IMR-90 (cell line): ENCODE results near the gene NXN. TPM values are rescaled to one million over a fixed set of nuclear protein-coding genes. Genes with fewer than 3 reads are reported as not detected.

Source experiments
- ATAC-seq: fragments of 200-7000 bp; cut with Tn5 transposase; 2 replicates; pipeline ENCODE4 v1.9.1; 2020; ENCODE audit warnings: low read depth, mild to moderate bottlenecking, moderate library complexity
- BruUV-seq: library from RNA; stranded (reverse); fragments of 400-500 nt; replicated peaks from 2 replicates; lab custom pipeline; 2021; lab: Mats Ljungman, UMichigan
- CTCF ChIA-PET: fragments of 300-600 bp; formaldehyde crosslinking; extraction: SDS; loops from one replicate; lab custom pipeline; 2021; ENCODE audit warnings: antibody characterized with exemption; lab: Yijun Ruan, JAX
- POLR2A ChIA-PET: fragments of 300-600 bp; sonication (Branson Sonifier 250); formaldehyde crosslinking; loops from one replicate; lab custom pipeline; 2022; ENCODE audit warnings: antibody characterized with exemption; ENCODE audit not compliant: unreplicated experiment; lab: Charles Lee
- DNase-seq: peaks from one replicate; pipeline ENCODE4 v3.0.0; 2013
- H2AFZ ChIP-seq: replicated peaks from 2 replicates; pipeline ENCODE3; 2013; ENCODE audit warnings: low read length, mild to moderate bottlenecking; ENCODE audit not compliant: poor library complexity
- H2AK5ac ChIP-seq: 2 replicates; pipeline ENCODE4 v1.6.1; 2013; ENCODE audit warnings: low read depth, low read length, inconsistent platforms
- H2AK9ac ChIP-seq: replicated peaks from 2 replicates; pipeline ENCODE3; 2013; ENCODE audit warnings: mild to moderate bottlenecking, low read depth, low read length, moderate library complexity; ENCODE audit not compliant: poor library complexity
- H2BK120ac ChIP-seq: 2 replicates; pipeline ENCODE4 v1.6.1; 2013; ENCODE audit warnings: low read depth, low read length, inconsistent platforms
- H2BK15ac ChIP-seq: 3 replicates; pipeline ENCODE4 v1.6.1; 2013; ENCODE audit warnings: low read depth, low read length, inconsistent platforms
- H2BK20ac ChIP-seq: 2 replicates; pipeline ENCODE4 v1.6.1; 2013; ENCODE audit warnings: low read depth, mild to moderate bottlenecking, inconsistent platforms, low read length, moderate library complexity
- H2BK5ac ChIP-seq: 2 replicates; pipeline ENCODE4 v1.6.1; 2013; ENCODE audit warnings: mild to moderate bottlenecking, low read depth, low read length, inconsistent platforms; ENCODE audit not compliant: poor library complexity, severe bottlenecking
- H3K14ac ChIP-seq: replicated peaks from 2 replicates; pipeline ENCODE4 v1.6.1; 2013; ENCODE audit warnings: low read depth, low read length, inconsistent platforms
- H3K18ac ChIP-seq: 2 replicates; pipeline ENCODE4 v1.6.1; 2013; ENCODE audit warnings: low read depth, low read length, control low read depth
- H3K23ac ChIP-seq: 2 replicates; pipeline ENCODE4 v1.6.1; 2013; ENCODE audit warnings: low read depth, low read length, inconsistent platforms
- H3K27ac ChIP-seq: 2 replicates; pipeline ENCODE4 v1.5.1; 2013; ENCODE audit warnings: mild to moderate bottlenecking, control low read depth, low read length; ENCODE audit not compliant: insufficient read depth
- H3K27me3 ChIP-seq: 2 replicates; pipeline ENCODE4 v1.6.1; 2013; ENCODE audit warnings: low read length; ENCODE audit not compliant: control insufficient read depth, insufficient read depth
- H3K36me3 ChIP-seq: 2 replicates; pipeline ENCODE4 v1.6.1; 2013; ENCODE audit warnings: low read length, mixed read lengths; ENCODE audit not compliant: control insufficient read depth, insufficient read depth
- H3K4ac ChIP-seq: 2 replicates; pipeline ENCODE4 v1.6.1; 2013; ENCODE audit warnings: low read depth, low read length, inconsistent platforms
- H3K4me1 ChIP-seq: 2 replicates; pipeline ENCODE4 v1.6.1; 2013; ENCODE audit warnings: low read length, mixed read lengths; ENCODE audit not compliant: control insufficient read depth, insufficient read depth
- H3K4me2 ChIP-seq: 2 replicates; pipeline ENCODE4 v1.6.1; 2013; ENCODE audit warnings: low read depth, mild to moderate bottlenecking, control low read depth, low read length, moderate library complexity
- H3K4me3 ChIP-seq: 2 replicates; pipeline ENCODE4 v1.5.1; 2013; ENCODE audit warnings: low read depth, mild to moderate bottlenecking, control low read depth, low read length, moderate library complexity; ENCODE audit not compliant: insufficient read depth
- H3K56ac ChIP-seq: 2 replicates; pipeline ENCODE4 v1.6.1; 2013; ENCODE audit warnings: low read length, inconsistent platforms; ENCODE audit not compliant: insufficient read depth; ENCODE audit errors: extremely low read depth
- H3K79me1 ChIP-seq, 2 experiments: 2 replicates each; pipeline ENCODE4 v1.6.1; 2013; ENCODE audit warnings: low read length in 2 of 2, inconsistent platforms in 1 of 2, low read depth in 1 of 2
- H3K9ac ChIP-seq: 2 replicates; pipeline ENCODE4 v1.6.1; 2013; ENCODE audit warnings: low read depth, low read length, control low read depth
- H3K9me1 ChIP-seq: 2 replicates; pipeline ENCODE4 v1.6.1; 2013; ENCODE audit warnings: low read length, inconsistent platforms; ENCODE audit not compliant: insufficient read depth
- H3K9me3 ChIP-seq: 2 replicates; pipeline ENCODE4 v1.6.1; 2013; ENCODE audit warnings: low read length; ENCODE audit not compliant: control insufficient read depth, insufficient read depth
- H4K20me1 ChIP-seq: 2 replicates; pipeline ENCODE4 v1.6.1; 2013; ENCODE audit warnings: low read length, inconsistent platforms; ENCODE audit not compliant: insufficient read depth
- H4K5ac ChIP-seq: 2 replicates; pipeline ENCODE4 v1.6.1; 2013; ENCODE audit warnings: mild to moderate bottlenecking, low read depth, low read length, control low read depth
- H4K8ac ChIP-seq, 2 experiments: 2 replicates each; pipeline ENCODE4 v1.6.1; 2013; ENCODE audit warnings: low read depth in 2 of 2, low read length in 2 of 2, control low read depth in 1 of 2, inconsistent platforms in 1 of 2
- H4K91ac ChIP-seq: 2 replicates; pipeline ENCODE4 v1.6.1; 2013; ENCODE audit warnings: low read depth, low read length, inconsistent platforms; ENCODE audit not compliant: insufficient read depth
- CEBPB ChIP-seq: IDR thresholded peaks from 2 replicates; pipeline ENCODE4 v1.6.1; 2012; ENCODE audit warnings: low read depth, low read length, improper control_type of control experiment
- CHD1 ChIP-seq: IDR thresholded peaks from 2 replicates; pipeline ENCODE4 v1.6.1; 2012; ENCODE audit warnings: low read depth, low read length, improper control_type of control experiment
- FOS ChIP-seq: fragments of 150-350 bp; IDR thresholded peaks from 2 replicates; pipeline ENCODE4 v1.6.1; 2016; ENCODE audit warnings: low read depth, low read length
- MAFK ChIP-seq: IDR thresholded peaks from 2 replicates; pipeline ENCODE4 v1.6.1; 2012; ENCODE audit warnings: low read depth, low read length, improper control_type of control experiment
- MAZ ChIP-seq: IDR thresholded peaks from 2 replicates; pipeline ENCODE4 v1.6.1; 2012; ENCODE audit warnings: low read depth, mild to moderate bottlenecking, low read length, improper control_type of control experiment, moderate library complexity, borderline replicate concordance
- NFE2L2 ChIP-seq: fragments of 150-350 bp; IDR thresholded peaks from 2 replicates; pipeline ENCODE4 v1.6.1; 2016; ENCODE audit warnings: low read depth, mild to moderate bottlenecking, low read length
- POLR2A ChIP-seq: IDR thresholded peaks from 2 replicates; pipeline ENCODE4 v1.6.1; 2012; ENCODE audit warnings: mild to moderate bottlenecking, low read depth, low read length
- RAD21 ChIP-seq: IDR thresholded peaks from 2 replicates; pipeline ENCODE4 v1.6.1; 2012; ENCODE audit warnings: low read length, improper control_type of control experiment
- RCOR1 ChIP-seq: IDR thresholded peaks from 2 replicates; pipeline ENCODE4 v1.6.1; 2012; ENCODE audit warnings: mild to moderate bottlenecking, low read length, improper control_type of control experiment; ENCODE audit not compliant: insufficient replicate concordance
- RFX5 ChIP-seq: IDR thresholded peaks from 2 replicates; pipeline ENCODE4 v1.8.0; 2012; ENCODE audit warnings: low read depth, mild to moderate bottlenecking, low read length, moderate library complexity
- WGBS, 2 experiments: methylation state at CpG; one replicate each; pipeline versions ENCODE4 v1.1.5 to v1.1.7; 2013; ENCODE audit warnings: missing lambda C conversion rate in 2 of 2; ENCODE audit not compliant: insufficient read length in 1 of 2; ENCODE audit errors: extremely low coverage in 2 of 2; 5-methylcytosine and 5-hydroxymethylcytosine counted together
- dilution Hi-C: fragments of 300-500 bp; cut with HindIII; formaldehyde crosslinking; loops from one replicate; pipeline ENCODE4 v1.14.3; 2018; ENCODE audit warnings: low sequenced_read_pairs; ENCODE audit not compliant: unreplicated experiment
- in situ Hi-C: fragments of 300-500 bp; cut with MboI; formaldehyde crosslinking; loops from 3 replicates; pipeline ENCODE4 v1.14.3; 2019; ENCODE audit warnings: low sequenced_read_pairs, inconsistent platforms, mixed read lengths
- intact Hi-C: fragments of 100-400 bp; cut with micrococcal nuclease; formaldehyde crosslinking; loops from 2 replicates; pipeline ENCODE4 v1.10.0; 2022
- polyA plus RNA-seq, 3 experiments: library from polyadenylated mRNA; depleted of rRNA; stranded (reverse); fragments of >200 nt; gene quantifications; 2 replicates each; pipeline ENCODE4 v1.2.3, GENCODE V29; 2012; ENCODE audit warnings: low replicate concordance in 1 of 3
- total RNA-seq: library from RNA; depleted of rRNA; stranded (reverse); fragments of >200 nt; gene quantifications from 2 replicates; pipeline ENCODE4 v1.2.3, GENCODE V29; 2012
- TF ChIP-seq, protein P1 (sequence below): fragments of 150-350 bp; IDR thresholded peaks from 2 replicates; pipeline ENCODE4 v1.6.1; 2017; ENCODE audit warnings: mild to moderate bottlenecking, antibody characterized with exemption, low read length, low read depth
- TF ChIP-seq, protein P2 (sequence below): conservative IDR thresholded peaks from 2 replicates; pipeline ENCODE4 v1.5.1; 2012; ENCODE audit warnings: mild to moderate bottlenecking, low read depth, low read length, improper control_type of control experiment

NXN gene
- total and polyA plus RNA-seq, 2 of the 4 experiments (the other 2 are of a cell fraction), result 52.5 to 116 TPM

DNA sequence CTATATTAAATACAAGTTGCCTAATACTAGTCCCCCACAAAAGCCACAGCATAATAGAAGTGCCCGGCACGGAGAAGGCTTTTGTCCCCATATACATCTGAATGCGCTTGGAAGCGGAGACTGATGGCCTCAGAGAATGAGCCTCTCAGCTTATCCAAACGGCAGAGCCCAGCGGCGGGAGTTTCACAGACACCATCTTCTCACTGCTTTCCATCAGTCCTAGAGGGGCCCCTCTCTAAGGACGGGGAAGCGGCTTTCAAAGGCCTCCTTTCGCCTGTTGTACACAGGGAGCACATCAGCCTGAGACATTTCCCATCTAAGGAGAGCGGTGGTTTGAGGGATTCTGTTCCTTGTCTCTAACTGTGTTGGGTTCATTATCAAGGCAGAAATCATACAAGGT lies 16.9 kb downstream of the NXN start:
- no peak overlapping the region for H2BK120ac ChIP-seq
- no peak overlapping the region for H2BK20ac ChIP-seq
- H3K27me3 ChIP-seq, result no peaks in the 10 kb centered on the region
- no peak overlapping the region for H3K4ac ChIP-seq
- ChIA-PET POLR2A (no interaction called here), CTCF (no interaction called here)
- H3K18ac ChIP-seq, result no peak overlapping the region
- in situ Hi-C loops, result no loop called here
- H4K91ac ChIP-seq, result no peak overlapping the region
- H4K5ac ChIP-seq, result no peak overlapping the region
- intact Hi-C loops, result no loop called here
- H3K36me3 ChIP-seq, result peaks cover 13% of the 10 kb centered on the region; the same call in 1 of the 2 replicates
- peaks cover 17% of the 10 kb centered on the region for H3K9me1 ChIP-seq
- TF ChIP-seq RFX5 (no peak), CEBPB (no peak), NFE2L2 (no peak), POLR2A (no peak), RAD21 (no peak), CHD1 (no peak), MAFK (no peak), FOS (no peak), RCOR1 (no peak), MAZ (no peak)
- TF ChIP-seq, protein P1, sequence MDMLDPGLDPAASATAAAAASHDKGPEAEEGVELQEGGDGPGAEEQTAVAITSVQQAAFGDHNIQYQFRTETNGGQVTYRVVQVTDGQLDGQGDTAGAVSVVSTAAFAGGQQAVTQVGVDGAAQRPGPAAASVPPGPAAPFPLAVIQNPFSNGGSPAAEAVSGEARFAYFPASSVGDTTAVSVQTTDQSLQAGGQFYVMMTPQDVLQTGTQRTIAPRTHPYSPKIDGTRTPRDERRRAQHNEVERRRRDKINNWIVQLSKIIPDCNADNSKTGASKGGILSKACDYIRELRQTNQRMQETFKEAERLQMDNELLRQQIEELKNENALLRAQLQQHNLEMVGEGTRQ, result no peak
- TF ChIP-seq, protein P2, sequence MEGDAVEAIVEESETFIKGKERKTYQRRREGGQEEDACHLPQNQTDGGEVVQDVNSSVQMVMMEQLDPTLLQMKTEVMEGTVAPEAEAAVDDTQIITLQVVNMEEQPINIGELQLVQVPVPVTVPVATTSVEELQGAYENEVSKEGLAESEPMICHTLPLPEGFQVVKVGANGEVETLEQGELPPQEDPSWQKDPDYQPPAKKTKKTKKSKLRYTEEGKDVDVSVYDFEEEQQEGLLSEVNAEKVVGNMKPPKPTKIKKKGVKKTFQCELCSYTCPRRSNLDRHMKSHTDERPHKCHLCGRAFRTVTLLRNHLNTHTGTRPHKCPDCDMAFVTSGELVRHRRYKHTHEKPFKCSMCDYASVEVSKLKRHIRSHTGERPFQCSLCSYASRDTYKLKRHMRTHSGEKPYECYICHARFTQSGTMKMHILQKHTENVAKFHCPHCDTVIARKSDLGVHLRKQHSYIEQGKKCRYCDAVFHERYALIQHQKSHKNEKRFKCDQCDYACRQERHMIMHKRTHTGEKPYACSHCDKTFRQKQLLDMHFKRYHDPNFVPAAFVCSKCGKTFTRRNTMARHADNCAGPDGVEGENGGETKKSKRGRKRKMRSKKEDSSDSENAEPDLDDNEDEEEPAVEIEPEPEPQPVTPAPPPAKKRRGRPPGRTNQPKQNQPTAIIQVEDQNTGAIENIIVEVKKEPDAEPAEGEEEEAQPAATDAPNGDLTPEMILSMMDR, result no peak
- H4K20me1 ChIP-seq, result peaks cover 89% of the 10 kb centered on the region
- H2AK5ac ChIP-seq, result no peak overlapping the region
- H2AK9ac ChIP-seq, result no peak overlapping the region
- H3K14ac ChIP-seq, result no peak overlapping the region
- no peak overlapping the region; the same call in 2 of the 3 replicates for H2BK15ac ChIP-seq
- no peak overlapping the region for H3K4me3 ChIP-seq
- peaks cover 27% of the 10 kb centered on the region for H3K4me1 ChIP-seq
- no peak overlapping the region for H2AFZ ChIP-seq
- 69% methylated on average over 5 of the region's 11 CpGs; no CpG with 5 or more reads in 1 of the 2 experiments for WGBS, 2 experiments
- H3K9me3 ChIP-seq, result no peaks in the 10 kb centered on the region
- DNase-seq (no peak), ATAC-seq (no peak)
- no peak overlapping the region for H3K9ac ChIP-seq
- H3K4me2 ChIP-seq, result no peak overlapping the region
- no peak overlapping the region for H3K23ac ChIP-seq
- peaks cover 19 to 84% of the 10 kb centered on the region in 2 experiments for H3K79me1 ChIP-seq
- no peak overlapping the region for H2BK5ac ChIP-seq
- no peak overlapping the region for H3K56ac ChIP-seq
- no TSS peak for BruUV-seq
- no peak overlapping the region for H3K27ac ChIP-seq
- no peak overlapping the region for H4K8ac ChIP-seq
- dilution Hi-C loops, result no loop called here
